ENCODE results near the gene KCNJ6.

The KCNJ6 gene

DNA sequence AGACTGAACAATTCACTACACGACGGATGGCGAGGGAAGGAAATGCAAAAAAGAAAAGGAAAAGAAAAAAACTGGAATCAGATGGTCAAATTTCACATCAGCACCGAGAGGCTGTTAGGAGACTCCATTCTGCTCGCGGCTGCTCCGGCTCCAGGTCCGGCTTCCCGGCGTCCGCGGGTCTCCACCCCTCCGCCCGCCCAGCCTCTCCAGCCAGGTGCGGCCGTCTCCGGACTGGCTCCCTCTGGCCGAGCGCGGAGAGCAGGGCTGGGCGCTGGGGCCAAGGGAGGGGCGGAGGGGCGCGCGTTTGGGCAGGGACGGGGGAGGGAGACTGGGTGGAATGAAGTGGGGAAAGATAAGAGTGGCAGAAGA lies 332 bp downstream of the KCNJ6 start:
- peaks cover 7% of the 10 kb centered on the region for H3K4me1 Mint-ChIP-seq
- DNase-seq (no peak), ATAC-seq (no peak)
- H3K4me3 Mint-ChIP-seq: no peak overlapping the region
- H3K27ac Mint-ChIP-seq: no peak overlapping the region
- peaks cover 70% of the 10 kb centered on the region for H3K27me3 Mint-ChIP-seq
- H3K9me3 Mint-ChIP-seq: no peaks in the 10 kb centered on the region

DNA sequence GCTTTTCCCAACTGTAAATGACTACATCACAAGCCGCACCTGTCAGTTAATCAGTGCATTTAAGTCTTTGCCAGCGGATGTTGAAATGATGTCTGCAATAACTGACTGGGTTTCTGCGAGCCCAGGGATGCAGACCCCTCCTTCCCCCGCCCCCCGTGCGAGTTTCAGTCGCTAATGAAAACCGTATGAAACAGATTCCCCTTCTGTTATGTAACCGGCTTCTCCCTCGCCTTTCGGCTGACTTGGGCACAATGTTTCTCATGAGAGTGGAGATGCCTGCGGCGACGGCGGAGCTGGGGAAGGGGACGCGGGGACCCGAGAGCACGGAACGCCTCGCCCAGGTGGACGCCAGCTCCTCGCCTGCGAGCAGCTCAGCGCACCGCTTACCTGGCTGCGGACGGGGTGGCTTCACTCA lies 753 bp downstream of the KCNJ6 start:
- no peak for ATAC-seq
- Mint-ChIP-seq H3K4me3 (no peak overlapping the region), H3K27me3 (peaks cover 70% of the 10 kb centered on the region)

DNA sequence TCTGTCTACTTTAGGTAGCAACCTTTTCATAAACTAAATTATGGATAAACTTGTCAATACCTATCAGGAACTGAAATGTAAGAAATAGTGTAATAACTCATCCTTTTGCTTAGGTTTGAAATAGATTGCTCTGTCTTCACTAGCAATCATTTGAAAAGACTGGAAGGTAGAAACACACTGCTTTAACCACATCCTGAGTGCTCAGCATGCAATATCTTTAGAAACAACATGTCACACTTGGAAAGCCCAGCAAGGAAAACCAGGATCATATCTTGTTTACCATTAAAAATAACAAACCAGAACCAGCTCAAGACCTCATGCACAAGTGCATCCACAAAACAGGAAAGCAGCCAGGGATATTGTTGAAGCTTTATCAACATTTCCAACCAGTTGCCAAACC lies 3.6 kb downstream of the KCNJ6 start:
- H3K4me1 Mint-ChIP-seq: peaks cover 7% of the 10 kb centered on the region
- no peaks in the 10 kb centered on the region for H3K9me3 Mint-ChIP-seq
- no peak for ATAC-seq
- no peak overlapping the region for H3K4me3 Mint-ChIP-seq
- no peak overlapping the region for H3K27ac Mint-ChIP-seq
- peaks cover 63% of the 10 kb centered on the region for H3K27me3 Mint-ChIP-seq
- no peak for DNase-seq

More for the DNA sequence above, 753 bp downstream of the KCNJ6 start:
- no peak overlapping the region for H3K27ac Mint-ChIP-seq
- no peaks in the 10 kb centered on the region for H3K9me3 Mint-ChIP-seq
- peaks cover 7% of the 10 kb centered on the region for H3K4me1 Mint-ChIP-seq
- no peak for DNase-seq

DNA sequence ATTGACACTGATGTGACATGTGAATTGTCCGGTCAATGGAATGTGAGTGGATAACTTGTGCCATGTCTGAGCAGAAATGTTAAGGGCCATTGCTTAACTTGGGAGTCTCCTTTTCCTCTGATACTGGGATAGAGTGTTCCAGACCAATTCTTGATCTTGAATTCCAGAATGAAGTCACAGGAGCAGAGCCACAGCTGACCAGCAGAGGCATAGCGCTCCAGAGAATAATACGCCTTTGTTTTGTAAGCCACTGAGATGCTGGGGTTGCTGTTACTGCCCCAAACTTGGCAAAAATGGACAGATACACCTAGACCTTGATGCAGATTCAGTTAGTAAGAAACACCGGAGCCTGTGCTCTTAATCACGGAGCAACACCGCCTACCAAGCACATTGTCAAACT lies 6.3 kb downstream of the KCNJ6 start:
- DNase-seq: no peak
- no peaks in the 10 kb centered on the region for H3K9me3 Mint-ChIP-seq
- no peak overlapping the region for H3K4me3 Mint-ChIP-seq
- H3K4me1 Mint-ChIP-seq: no peaks in the 10 kb centered on the region
- H3K27me3 Mint-ChIP-seq: peaks cover 62% of the 10 kb centered on the region
- ATAC-seq: no peak
- H3K27ac Mint-ChIP-seq: no peak overlapping the region

DNA sequence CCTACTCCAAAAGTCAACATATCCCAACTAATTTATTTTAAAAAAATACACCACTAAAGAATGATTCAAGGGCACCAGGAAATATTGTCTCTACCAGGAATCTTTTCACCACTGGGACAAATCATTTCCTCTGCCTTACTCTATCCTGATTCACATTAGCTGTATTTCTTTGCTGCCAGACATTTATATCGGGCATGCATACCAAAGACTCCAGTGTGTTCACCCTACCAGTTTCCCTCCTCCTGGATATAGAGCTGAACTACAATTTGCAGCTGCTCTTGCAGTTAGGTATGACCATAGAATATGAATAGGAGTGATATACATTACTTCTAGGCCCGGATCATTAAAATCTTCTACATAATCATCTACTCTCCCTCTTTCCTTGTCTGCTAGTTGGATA lies 7.6 kb downstream of the KCNJ6 start:
- Mint-ChIP-seq H3K27me3 (peaks cover 55% of the 10 kb centered on the region), H3K27ac (no peak overlapping the region), H3K4me1 (no peaks in the 10 kb centered on the region), H3K9me3 (no peaks in the 10 kb centered on the region), H3K4me3 (no peak overlapping the region)
- DNase-seq: no peak
- ATAC-seq: no peak

DNA sequence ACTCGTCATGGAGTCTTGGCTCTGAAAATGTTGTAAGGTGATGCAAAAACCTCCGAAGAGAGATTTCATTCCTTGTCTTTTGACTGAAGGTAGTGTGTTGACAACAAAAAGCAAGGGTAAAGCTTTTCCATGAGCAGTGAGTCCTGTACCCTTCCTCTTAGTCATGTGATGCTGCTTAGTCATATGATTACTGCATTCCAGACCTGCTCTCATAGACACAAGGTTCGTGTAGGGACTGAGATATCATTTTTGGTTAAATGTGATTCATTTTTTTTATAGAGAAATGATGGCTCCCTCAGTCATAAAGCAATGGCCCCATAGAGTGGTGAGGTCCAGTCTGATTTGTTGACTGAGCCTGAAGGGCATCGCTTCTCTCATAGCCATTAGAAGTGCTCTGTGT lies 9.2 kb downstream of the KCNJ6 start:
- no peak overlapping the region for H3K4me3 Mint-ChIP-seq
- peaks cover 48% of the 10 kb centered on the region for H3K27me3 Mint-ChIP-seq
- ATAC-seq (no peak), DNase-seq (no peak)
- H3K27ac Mint-ChIP-seq: no peak overlapping the region
- no peaks in the 10 kb centered on the region for H3K4me1 Mint-ChIP-seq
- H3K9me3 Mint-ChIP-seq: no peaks in the 10 kb centered on the region

DNA sequence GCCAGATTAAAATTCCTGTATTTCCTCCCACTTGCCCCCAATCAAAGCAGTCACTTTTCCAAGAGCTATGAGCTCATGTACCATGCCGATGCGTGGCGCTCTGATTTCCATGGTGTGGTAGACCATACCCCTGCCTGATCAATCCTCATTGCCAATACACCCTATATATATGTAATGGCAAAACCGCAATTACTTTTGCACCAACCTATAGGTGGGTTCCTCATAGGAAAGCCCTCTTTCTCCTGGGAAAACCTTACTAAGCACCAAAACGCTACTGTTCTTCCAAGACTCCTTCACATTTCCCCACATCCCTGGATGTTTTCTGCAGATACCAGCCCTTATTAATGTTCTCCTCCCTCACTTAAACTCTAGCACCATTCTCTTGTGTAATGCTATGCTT lies 11.0 kb downstream of the KCNJ6 start:
- DNase-seq (no peak), ATAC-seq (no peak)
- Mint-ChIP-seq H3K27ac (no peak overlapping the region), H3K27me3 (peaks cover 49% of the 10 kb centered on the region), H3K9me3 (no peaks in the 10 kb centered on the region), H3K4me1 (no peaks in the 10 kb centered on the region), H3K4me3 (no peak overlapping the region)

DNA sequence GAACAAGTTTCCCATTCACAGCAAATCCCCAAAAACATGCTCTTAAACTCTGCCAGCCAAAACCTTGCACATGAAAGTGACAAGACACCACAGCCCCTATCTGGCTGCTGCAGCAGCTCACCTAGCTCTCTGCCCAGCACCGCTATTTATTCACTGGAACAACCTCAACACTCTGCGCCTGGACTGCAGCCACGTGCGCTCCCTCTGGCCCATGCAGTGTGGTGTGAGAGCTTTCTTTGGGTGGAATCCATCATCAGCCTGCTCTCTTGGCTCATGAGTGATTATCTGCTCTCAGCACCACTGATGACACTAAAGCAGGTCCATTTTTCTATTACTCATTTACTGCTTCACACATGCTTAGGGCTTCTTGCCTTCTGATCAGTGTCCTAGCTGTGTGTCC lies 11.4 kb downstream of the KCNJ6 start:
- Mint-ChIP-seq H3K4me1 (no peaks in the 10 kb centered on the region), H3K27ac (no peak overlapping the region), H3K27me3 (peaks cover 53% of the 10 kb centered on the region), H3K9me3 (no peaks in the 10 kb centered on the region), H3K4me3 (no peak overlapping the region)
- ATAC-seq (no peak), DNase-seq (no peak)

DNA sequence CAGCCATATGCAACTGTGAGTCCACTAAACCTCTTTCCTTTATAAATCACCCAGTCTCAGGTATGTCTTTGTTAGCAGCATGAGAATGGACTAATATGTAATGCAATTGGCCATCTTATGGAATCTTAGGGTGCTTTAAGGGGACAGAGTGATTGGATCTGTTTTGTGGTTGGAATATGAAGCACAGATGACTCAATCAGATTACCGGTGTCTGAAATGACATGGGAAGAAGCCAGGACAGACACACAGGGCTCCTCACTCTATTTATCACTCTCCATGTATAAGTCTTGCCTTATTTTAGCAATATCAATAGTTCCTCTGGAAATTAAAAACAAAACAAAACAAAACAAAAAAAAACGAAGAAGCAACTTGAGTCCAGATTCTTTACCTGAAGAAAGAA lies 12.9 kb downstream of the KCNJ6 start:
- Mint-ChIP-seq H3K27me3 (peaks cover 53% of the 10 kb centered on the region), H3K4me1 (no peaks in the 10 kb centered on the region)

DNA sequence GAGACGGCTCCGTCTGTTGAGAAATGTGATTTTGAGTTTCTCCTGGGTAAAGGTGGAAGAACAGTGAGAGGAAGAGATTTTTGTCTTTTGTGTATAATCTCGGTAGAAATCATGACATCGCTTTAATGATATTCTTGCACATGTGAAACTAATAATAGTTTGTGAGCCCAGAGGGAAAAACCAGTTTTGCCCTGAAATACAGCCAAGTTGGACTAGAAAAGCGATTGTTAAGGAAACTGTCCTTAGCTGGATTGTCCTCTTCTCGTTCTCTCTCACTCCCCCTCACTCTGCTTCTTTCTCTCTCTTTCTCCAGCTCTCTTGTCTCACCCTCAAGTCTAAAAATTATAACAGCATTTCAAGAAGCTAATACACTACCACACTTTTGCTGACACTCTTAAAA lies 17.1 kb downstream of the KCNJ6 start:
- H3K4me3 Mint-ChIP-seq: no peak overlapping the region
- no peaks in the 10 kb centered on the region for H3K9me3 Mint-ChIP-seq
- no peak overlapping the region for H3K27ac Mint-ChIP-seq
- peaks cover 47% of the 10 kb centered on the region for H3K27me3 Mint-ChIP-seq
- no peak for DNase-seq
- no peaks in the 10 kb centered on the region for H3K4me1 Mint-ChIP-seq
- ATAC-seq: no peak

More for the DNA sequence above, 12.9 kb downstream of the KCNJ6 start:
- ATAC-seq (no peak), DNase-seq (no peak)
- Mint-ChIP-seq H3K9me3 (no peaks in the 10 kb centered on the region), H3K4me3 (no peak overlapping the region), H3K27ac (no peak overlapping the region)

DNA sequence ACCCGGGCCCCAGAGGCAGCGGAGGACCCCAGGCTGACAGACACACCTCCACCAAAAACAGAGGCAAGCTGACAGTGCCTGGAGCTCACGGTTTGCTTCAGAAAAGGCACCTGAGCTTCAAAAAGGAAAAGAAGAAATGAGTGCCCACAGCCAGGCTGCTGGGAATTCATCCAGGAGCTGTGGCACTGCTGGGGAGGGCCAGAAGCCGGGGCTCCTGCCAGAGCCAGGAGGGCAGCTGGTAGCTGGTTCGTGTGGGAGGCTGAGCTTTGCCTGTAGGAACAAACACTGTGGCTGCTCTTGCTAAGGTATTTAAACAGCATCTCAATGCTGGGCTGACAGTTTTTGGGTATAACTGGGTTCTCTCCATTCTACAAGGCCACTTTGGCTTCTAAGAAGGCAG lies 19.5 kb downstream of the KCNJ6 start:
- H3K4me3 Mint-ChIP-seq: no peak overlapping the region
- DNase-seq (no peak), ATAC-seq (no peak)
- no peak overlapping the region for H3K27ac Mint-ChIP-seq
- H3K4me1 Mint-ChIP-seq: no peaks in the 10 kb centered on the region
- peaks cover 53% of the 10 kb centered on the region for H3K27me3 Mint-ChIP-seq
- no peaks in the 10 kb centered on the region for H3K9me3 Mint-ChIP-seq

DNA sequence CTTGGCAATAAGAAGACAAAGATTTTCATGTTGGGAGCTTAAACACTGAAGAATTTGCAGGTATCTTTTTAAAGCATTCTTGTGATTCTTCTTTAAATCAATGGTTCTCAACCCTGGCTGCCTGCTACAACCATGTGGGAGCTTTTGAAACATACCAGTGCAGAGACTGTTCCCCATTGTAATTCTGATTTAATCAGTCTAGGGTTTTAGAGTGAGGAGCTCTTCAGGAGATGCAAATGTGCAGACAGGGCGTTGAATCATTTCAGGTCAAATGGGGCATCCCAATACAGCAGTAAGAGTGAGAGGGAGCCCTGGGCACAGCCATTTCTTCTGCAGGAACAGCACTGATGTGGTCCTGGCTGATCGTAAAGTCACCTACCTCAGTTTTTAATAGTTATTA lies 24.3 kb downstream of the KCNJ6 start:
- Mint-ChIP-seq H3K9me3 (no peaks in the 10 kb centered on the region), H3K27me3 (peaks cover 44% of the 10 kb centered on the region), H3K27ac (no peak overlapping the region), H3K4me3 (no peak overlapping the region), H3K4me1 (no peaks in the 10 kb centered on the region)
- DNase-seq (no peak), ATAC-seq (no peak)

DNA sequence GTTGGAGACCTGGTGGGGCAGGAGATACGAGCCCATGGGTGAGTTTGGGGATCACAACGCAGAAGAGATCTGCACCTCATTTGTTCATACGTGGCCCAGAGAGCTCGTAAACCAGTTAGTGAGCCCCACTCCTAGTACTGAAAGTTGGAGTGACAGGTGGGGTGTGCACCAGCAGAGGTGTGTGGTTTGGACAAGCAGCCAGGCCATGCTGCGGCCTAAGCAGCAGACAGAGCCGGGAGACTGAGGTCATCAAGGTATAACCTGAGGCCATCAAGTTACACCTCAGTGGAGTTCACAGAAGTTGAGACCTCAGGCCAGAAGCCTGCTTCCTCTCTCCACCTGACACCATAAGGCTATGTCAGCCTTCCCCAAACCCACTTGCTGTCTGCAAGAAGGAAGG lies 27.6 kb downstream of the KCNJ6 start:
- no peaks in the 10 kb centered on the region for H3K9me3 Mint-ChIP-seq
- H3K4me1 Mint-ChIP-seq: no peaks in the 10 kb centered on the region
- H3K4me3 Mint-ChIP-seq: no peak overlapping the region
- H3K27ac Mint-ChIP-seq: no peak overlapping the region
- ATAC-seq (no peak), DNase-seq (no peak)
- H3K27me3 Mint-ChIP-seq: peaks cover 29% of the 10 kb centered on the region

DNA sequence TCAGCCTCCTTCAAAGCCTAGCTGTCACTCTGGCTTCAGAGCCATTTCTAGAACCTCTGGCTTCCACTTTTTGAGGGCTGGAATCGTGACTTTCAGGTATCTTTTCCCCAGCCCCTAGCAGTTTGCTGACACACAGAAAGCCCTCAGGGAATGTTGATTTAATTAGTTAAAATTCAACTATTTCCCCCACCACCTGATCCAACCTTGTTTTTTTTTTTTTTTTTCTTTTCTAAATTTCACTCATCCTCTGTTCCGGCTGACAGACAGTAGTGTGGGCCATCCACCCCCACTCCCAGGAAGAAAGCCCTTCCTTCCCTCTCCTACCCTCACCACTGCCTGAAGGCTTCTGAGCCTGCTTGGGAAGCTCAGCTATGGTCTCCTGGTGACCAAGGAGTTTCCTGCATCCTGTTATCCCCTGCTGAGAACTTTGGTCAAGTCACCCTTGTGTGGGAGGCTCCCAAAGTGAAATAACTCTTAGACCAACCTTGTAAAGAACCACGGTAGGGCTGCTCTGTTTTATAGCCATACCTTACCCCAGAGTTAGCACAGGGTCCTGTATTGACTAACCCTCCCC lies 29.4 kb downstream of the KCNJ6 start:
- Mint-ChIP-seq H3K27me3 (peaks cover 20% of the 10 kb centered on the region), H3K27ac (no peak overlapping the region), H3K4me1 (no peaks in the 10 kb centered on the region), H3K4me3 (no peak overlapping the region), H3K9me3 (no peaks in the 10 kb centered on the region)
- ATAC-seq (no peak), DNase-seq (no peak)

DNA sequence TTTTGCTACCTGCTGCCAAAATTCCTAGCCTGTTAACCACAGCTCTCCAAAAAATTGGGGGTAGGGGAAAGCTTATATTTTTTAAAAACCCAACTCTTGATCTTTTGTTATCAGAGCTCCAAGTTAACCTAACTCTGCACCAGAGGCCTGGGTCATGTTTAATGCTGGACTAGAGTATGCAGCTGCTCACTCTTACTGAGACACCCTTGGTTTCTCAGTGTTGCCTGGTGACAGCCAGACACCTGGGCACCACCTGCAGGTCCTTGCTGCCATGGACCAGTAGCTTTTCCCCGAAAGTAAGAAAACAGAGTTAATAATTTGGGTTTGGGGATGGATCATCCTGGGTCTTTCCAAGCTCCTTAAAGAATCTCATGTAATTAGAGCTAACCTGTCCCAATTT lies 30.1 kb downstream of the KCNJ6 start:
- Mint-ChIP-seq H3K9me3 (no peaks in the 10 kb centered on the region), H3K4me1 (no peaks in the 10 kb centered on the region), H3K27me3 (peaks cover 20% of the 10 kb centered on the region), H3K4me3 (no peak overlapping the region), H3K27ac (no peak overlapping the region)
- no peak for DNase-seq
- no peak for ATAC-seq

DNA sequence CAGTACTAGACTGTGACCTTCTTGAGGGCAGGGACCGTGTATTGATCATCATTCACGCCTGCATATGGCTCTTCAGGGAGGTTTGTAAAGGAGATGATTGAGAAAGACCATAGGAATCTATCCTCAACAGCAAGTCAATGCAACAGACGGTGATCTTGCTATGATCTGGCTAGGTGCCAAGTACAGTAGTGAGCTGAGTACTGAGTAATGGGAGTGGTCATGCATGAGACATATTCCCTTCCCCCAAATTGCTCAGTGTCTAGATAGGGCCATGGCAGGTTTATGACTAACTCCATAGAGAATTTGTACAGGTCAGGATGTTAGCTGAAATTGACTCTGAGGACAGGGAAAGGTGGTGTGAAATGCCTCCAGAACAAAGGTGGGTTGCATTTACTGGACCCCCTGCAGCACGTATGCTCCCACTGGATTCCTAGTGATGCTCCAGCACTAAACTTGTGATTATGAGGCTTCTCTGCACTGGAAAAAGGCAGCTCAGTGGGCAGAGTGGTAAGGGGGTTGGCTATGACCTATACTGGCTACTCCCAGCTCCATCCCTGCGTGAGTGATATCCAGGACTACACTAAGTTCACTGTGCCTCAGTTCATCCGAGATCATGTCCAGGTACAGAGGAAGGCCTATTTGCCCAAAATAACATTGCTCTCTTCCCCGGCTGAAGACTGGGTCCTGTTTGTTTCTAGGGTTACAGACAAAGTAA lies 37.2 kb downstream of the KCNJ6 start:
- Mint-ChIP-seq H3K9me3 (no peaks in the 10 kb centered on the region), H3K4me3 (no peak overlapping the region), H3K27me3 (no peaks in the 10 kb centered on the region), H3K4me1 (no peaks in the 10 kb centered on the region), H3K27ac (no peak overlapping the region)
- ATAC-seq: no peak
- DNase-seq: no peak

All from stimulated activated naive CD8-positive, alpha-beta T cell treated with anti-CD3 and anti-CD28 coated beads, Interleukin-15, amount 100 ng/mL, for 72 hours (primary cell).